SHP77 (cell line): Measurements from ENCODE around the gene UBE2O.

Experiments used
- DNase-seq, 2 experiments: peaks; one replicate each; lab custom pipeline; 2025; lab: John Stamatoyannopoulos, UW

The UBE2O gene

DNA sequence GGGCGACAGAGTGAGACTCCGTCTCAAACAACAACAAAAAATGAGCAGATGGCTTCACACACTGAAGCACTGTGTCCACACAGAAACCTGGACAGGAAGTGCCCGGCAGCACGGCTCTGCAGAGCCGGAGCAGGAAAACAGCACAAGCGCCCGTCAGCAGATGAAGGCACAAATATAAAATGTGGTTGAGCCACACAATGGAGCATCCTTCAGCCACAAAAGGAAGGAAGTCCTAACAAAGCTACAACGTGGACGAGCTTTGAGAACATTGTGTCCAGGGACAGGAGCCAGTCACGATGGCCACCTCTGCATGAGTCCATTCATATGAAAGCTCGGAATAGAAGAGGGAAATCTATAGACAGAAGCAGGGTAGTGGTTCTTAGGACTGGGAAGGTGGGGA lies 32.6 kb upstream of the UBE2O start:
- DNase-seq = peak; percentile 71 to 84

DNA sequence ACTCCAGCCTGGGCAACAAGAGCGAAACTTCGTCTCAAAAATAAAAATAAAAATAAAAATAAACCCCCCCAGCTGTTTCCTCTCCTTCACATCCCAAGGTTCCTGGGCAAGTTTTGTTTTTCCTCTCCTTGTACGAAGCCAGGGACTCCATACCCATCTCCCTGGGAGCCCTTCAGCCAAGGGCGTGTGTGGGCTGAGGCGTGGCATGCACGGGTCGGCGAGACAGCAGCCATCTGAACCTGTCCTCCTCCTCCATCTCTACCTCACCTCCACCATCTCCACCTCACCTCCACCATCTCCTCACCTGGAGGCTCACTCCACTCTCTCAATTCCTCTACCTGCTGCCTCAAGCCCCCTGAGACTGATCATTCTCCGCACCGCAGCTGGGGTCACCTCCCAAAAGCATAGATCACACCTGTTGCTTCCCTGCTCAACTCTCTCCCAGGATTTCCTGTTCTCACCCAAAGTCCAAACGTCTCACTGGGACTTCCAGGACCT lies 31.3 kb upstream of the UBE2O start:
- no peak for DNase-seq

- no peak for DNase-seq
Observed at GRCh38 chr17:76481071-76481655, 28.2 kb upstream of the UBE2O start.

- DNase-seq = no peak
Observed at GRCh38 chr17:76480632-76481031, 27.7 kb upstream of the UBE2O start.

DNA sequence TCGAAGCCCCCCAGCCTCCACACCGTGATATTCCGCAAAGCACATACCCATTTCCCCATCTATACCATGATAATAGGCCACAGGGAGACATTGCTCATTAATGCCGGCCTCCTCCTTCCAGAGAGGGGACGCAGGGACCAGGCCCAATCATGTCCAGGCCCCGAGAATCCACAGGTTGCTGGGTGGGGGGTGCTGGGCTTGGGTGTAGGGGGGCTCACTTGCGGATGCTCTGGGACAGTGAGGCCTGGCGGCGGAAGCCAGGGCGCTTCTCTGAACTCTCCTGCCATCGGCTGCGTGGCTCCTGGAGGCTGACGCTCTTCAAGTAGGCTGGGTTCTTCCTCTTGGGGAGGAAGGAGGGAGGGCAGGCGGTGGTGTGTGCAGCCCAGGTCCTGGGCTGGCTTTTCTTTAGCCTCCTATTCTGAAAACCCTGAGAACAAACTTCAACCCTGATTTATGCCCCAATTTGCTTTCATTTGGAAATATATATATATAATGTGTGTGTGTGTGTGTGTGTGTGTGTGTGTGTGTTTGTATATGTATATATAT lies 26.6 kb upstream of the UBE2O start:
- DNase-seq = no peak

DNA sequence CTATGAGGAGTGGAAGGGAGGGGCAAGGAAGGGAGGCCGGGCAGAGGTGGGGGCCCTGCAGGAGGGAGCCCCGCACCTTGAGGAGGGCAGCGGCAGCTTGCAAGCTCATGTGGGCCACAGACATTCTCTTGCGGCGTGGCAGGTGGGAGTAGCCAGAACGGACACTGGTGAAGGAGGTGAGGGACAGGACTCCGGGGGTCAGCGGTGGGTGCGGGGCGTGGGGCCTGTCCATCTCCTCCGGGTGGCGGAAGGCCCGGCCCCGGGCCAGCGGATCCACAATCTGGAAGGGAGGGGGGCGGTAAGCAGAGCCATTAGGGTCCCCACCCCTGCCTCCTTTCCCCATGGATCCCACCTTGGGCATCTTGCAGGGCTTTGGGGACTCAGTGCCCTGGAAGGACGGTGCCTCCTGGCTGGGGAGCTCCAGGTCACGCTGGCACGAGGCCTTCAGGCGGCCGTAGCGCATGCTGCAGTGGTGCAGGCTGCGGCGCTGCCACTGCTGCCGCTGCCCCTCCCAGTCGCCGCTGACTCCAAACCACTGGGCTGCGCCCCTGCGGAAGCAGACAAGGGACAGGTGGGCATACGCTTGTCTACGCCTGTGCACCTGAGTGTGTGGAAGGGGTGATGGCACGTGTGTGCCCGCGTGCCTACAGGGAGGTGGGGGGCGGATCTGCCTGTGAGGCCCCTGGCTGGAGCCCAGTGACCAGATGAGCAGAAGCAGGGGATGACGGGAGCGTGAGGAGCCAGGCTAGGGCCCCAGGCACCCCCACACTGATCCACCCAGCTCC lies 26.0 kb upstream of the UBE2O start:
- no peak for DNase-seq

GRCh38 chr17:76478097-76478496 lies 25.1 kb upstream of the UBE2O start:
- no peak for DNase-seq

GRCh38 chr17:76477576-76477975 lies 24.6 kb upstream of the UBE2O start:
- no peak for DNase-seq

DNA sequence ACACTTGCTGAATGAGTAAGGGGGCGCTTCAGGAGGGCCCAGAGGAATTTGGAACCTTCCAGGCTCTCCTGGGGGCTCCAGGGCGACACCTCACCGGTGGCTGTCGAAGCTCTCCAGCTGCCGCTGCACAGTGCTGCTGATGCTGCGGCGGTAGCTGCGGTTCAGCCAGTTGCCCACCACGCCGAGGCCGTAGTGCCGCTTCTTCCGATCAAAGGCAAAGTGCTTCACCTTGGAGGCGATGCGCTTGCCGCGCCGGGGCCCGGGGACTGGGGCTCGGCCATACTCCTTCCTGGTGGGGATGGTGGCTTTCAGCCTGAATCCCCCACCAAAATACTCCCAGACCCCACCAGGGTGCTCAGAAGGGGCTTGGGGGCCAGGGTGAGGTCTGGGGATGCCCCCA lies 23.8 kb upstream of the UBE2O start:
- no peak for DNase-seq

GRCh38 chr17:76475302-76475701 lies 22.4 kb upstream of the UBE2O start:
- no peak for DNase-seq

- DNase-seq = no peak
Observed at GRCh38 chr17:76474894-76475293, 21.9 kb upstream of the UBE2O start.

DNA sequence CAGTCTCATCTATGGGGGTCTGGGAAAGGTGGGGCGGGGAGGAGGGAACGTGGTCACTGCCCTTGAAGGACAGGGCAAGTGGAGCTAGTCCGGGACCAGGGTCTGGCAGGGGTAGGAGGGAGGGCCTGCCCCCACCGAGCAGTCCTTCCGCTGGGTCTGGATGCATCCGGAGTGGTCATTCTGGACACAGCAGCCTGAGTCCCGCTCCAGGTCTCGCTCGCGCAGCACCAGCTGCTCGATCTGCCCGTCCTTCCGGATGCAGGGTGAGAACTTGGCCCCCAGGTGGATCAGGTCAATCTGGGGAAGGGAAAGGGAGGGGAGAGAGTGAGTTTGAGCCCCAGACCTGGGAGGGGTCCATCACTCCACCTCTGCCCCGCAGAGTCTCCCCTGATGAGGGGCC lies 21.3 kb upstream of the UBE2O start:
- no peak for DNase-seq

DNA sequence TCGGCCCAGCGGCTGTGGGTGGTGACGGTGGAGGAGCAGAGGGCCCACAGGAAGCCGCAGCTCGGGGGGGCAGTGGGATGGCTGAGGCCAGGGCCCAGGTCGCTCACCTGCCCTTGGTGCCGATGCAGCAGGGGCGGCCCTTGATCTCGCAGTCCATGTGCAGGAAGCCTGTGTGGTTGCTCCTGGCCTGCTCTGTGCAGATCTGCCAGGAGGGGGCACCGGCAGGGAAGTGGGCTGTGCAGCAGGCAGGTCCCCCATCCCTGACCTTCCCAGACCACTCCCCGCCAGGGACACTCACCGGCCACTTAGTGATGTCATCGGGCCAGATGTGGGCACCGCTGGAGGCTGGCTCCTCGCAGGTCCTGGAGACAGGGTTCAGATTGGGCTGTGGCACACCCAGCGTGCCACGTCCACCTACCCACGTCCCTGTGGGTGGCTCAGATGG lies 20.6 kb upstream of the UBE2O start:
- DNase-seq = no peak

DNA sequence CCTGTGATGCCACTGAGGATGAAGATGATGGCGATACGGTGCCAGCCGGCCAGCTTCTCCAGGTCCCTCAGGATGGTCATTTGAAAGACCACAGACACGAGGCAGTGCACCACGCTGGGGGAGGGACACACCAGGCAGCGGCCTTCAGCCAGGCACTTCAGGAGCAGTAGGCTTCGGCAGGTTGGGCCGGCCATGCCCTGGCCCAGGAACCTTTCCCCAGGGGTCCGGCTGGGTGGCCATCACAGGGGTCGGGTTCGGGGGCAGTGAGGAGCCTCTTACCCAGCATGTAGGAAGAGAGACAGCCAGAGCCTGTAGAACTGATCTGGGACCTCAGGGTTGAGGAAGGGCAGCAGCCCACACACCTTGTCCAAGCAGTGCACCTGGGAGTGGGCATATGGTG lies 19.8 kb upstream of the UBE2O start:
- DNase-seq = no peak

DNA sequence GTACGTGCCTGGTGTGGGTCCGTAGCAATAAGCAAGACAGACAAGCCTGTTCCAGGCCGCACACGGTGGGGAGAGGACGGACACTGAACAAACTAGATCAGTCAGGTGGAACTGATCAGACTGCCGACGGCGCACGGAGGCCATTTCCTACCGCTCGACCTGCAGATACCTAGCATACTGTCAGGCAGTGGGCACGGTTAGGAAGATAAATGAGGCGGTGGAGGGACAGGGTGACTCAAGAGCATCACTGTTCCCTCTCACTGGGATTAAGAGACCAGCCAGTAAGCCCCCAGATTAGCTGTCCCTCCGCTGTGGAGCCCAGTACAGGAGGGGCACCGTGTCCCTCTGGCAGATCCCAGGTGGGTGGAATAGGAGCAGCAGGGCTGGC lies 19.3 kb upstream of the UBE2O start:
- DNase-seq = no peak

DNA sequence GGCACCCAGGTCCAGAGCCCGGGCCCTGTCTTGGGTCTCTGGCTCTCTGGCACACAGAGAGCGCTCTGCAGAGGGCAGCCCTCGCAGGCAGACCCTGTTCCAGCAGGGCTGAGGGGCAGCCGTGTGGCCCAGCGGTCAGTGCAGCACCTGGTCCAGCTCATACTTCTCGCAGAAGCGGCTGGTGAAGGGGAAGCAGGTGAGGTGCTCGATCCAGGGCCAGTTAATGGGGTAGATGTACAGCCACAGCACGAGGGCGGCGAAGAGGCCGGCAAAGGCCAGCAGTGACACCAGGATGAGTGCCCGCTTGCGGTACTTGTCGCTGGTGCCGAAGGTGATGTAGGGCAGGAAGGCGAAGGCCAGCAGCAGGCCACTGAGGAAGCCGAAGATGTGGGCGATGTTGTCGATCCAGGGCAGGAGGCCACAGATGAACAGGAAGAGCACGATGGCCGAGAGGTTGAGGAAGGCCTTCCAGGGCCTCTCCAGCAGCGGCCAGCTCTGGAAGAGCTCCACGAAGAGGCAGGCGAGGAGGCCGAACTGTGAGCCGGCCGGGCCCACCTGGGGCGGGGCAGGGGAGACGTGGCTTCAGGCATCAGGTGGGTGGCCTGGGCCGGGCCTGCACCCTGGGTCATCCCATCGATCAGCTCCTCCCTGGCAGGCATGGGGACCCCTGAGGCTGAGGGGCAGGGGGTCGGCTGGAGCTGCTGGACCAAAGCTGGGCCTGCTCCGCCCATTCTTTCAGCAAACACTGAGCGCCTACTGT lies 18.7 kb upstream of the UBE2O start:
- no peak for DNase-seq

DNA sequence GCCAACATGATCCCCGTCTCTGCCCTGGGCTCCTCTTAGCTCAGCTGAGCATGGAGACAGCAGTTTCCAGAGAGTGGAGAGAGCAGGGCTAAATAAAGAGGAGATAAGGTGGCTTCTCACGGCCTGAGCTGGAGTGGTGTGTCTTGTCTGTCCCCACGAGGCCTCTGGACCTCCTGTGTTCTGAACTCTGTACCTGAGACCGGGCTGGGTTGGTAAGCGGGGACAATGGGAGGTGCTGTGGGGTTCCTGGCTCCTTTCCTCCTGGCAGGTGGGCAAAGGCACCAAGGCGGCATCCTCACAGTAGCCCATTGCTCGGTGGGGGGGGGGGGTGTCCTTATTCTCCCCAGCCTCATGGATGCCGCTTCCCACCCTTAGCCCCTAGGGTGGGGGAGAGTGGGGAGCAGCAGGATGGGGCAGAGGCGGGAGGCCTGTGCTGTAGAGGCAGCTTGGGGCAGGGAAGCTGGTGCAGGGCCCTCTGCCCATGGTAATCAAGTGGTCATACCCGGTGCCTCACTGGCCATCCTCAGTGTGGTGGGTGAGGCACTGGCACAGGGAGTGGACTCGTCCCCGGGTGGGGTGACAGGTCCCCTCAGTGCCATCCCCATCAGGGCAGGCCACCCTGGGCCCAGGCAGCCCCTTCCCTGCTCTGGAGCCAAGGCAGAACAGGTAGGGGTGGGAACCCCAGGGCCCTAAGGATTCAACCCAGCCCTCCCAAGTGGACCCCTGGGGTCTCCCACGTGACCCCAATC lies 17.2 kb upstream of the UBE2O start:
- no peak for DNase-seq

DNA sequence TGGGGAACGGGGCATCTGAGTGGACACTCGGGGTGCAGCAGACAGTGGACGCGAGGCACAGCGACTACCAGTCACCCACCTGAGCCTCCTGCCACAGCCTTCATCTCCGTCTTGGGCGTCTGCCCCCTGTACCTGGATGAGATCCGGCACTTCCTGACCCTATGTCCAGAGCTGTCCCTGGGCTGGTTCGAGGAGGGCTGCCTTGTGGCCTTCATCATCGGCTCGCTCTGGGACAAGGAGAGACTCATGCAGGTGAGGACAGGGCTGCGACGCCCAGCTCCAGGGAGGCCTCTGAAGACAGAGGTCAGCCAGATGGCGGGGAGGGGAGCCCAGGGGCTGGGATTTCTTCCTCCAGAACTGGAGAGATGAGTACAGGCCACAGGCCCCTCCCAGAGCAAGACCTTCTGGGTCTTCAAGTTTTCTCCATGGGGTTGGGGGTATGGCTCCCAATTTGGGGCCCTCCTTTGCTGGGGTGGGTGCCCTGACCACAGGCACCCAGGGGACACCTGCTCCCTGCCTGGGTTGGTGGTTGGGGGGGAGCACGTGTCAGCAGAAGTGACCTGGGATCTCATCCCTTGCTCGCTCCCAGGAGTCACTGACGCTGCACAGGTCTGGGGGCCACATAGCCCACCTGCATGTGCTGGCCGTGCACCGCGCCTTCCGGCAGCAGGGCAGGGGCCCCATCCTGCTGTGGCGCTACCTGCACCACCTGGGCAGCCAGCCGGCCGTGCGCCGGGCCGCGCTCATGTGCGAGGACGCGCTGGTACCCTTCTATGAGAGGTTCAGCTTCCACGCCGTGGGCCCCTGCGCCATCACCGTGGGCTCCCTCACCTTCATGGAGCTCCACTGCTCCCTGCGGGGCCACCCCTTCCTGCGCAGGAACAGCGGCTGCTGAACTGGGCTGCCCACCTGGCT lies 16.4 kb upstream of the UBE2O start:
- DNase-seq = no peak

- no peak for DNase-seq
Observed at GRCh38 chr17:76468634-76469010, 15.7 kb upstream of the UBE2O start.

DNA sequence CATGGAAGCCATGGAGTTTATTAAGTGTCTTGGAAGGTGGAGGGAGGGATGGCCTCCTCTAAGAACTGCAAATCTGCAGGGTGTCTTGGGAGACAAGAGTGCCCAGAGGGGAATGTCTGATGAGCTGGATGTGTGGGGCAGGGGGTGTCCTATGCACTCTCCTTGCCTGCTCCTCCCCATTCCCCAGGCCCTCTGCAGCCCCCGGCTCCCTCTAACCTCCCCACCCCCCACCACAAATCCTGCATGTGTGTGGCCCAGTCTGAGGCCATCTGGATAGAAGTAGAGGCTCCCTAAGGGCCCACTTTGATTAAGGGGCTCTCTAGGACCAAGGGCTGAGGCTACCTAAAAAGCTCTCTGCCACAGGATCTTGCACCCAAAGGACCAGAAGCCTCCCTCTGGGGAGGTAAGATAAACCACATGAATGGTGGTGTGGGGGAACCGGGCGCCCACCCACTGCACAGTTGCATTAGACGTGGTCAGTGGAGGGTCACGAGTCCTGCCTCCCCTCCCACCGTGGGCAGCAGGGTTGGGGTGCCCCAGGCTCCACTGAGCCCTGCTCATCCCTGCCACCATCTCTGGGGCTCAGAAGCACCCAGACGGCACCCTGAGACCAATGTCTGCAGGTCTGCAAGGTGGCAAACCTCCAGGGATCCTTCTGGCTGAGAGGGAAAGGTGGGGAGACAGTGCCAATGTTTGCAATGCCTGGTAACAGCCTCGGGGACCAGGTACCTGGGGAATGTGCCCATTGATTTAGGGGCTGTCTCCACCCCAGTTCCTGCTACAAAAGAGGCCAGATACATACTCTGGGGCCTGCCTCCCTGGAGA lies 15.1 kb upstream of the UBE2O start:
- DNase-seq = no peak
